ENCODE measurements around the gene TMEM61. TPM values are rescaled to one million over a fixed set of nuclear protein-coding genes. Genes with fewer than 3 reads are reported as not detected.
"Not testable (repeated sequence)": the region's sequence is repeated elsewhere in the genome, so short reads cannot be mapped to it uniquely, and the experiment has no call there.

Gene TMEM61
- total RNA-seq, 1 donor from 2014 or later: not detected

DNA sequence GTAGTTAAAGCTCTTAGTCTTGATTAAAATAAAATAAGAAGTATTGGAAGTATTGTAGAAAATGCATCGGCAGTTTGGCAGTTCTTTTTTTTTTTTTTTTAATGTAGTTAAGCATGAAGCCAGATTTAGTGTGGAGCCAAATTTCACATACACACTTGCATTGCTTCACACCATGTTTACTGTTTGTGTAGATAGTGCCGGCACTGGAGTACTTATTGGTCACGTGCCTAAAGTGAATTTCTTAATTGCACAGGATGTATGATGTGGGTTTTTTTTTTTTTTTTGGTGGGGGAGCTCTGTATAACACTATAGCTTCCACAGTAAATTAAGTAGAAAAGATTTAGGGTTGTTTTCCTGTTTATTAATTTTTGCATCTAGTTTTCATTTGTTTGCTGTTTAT is 21.2 kb upstream of the TMEM61 start:
- TF ChIP-seq, protein P1, sequence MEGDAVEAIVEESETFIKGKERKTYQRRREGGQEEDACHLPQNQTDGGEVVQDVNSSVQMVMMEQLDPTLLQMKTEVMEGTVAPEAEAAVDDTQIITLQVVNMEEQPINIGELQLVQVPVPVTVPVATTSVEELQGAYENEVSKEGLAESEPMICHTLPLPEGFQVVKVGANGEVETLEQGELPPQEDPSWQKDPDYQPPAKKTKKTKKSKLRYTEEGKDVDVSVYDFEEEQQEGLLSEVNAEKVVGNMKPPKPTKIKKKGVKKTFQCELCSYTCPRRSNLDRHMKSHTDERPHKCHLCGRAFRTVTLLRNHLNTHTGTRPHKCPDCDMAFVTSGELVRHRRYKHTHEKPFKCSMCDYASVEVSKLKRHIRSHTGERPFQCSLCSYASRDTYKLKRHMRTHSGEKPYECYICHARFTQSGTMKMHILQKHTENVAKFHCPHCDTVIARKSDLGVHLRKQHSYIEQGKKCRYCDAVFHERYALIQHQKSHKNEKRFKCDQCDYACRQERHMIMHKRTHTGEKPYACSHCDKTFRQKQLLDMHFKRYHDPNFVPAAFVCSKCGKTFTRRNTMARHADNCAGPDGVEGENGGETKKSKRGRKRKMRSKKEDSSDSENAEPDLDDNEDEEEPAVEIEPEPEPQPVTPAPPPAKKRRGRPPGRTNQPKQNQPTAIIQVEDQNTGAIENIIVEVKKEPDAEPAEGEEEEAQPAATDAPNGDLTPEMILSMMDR (IDR thresholded peaks at IDR 0.05): no peak
- Mint-ChIP-seq H3K27ac (no peak overlapping the region), H3K4me3 (no peak overlapping the region), H3K27me3 (peaks cover 6% of the 10 kb centered on the region), H3K36me3 (ENCODE audit: low read depth) (no peaks in the 10 kb centered on the region), H3K4me1 (no peaks in the 10 kb centered on the region), H3K9me3 (peaks cover 13% of the 10 kb centered on the region)
- no peak for ATAC-seq (ENCODE audit: low read depth)
- intact Hi-C loops (cut with micrococcal nuclease): no loop called here
- ChIA-PET CTCF (interaction anchor here (1.4 to 3.4 kb wide), 2 partner anchors 14 kb away, joined by 5 to 12 read pairs; no protein-coding TSS in a partner anchor), POLR2A (no interaction called here)
- DNase-seq: no peak

- DNase-seq (no peak), ATAC-seq (ENCODE audit: low read depth) (no peak)
- no peak overlapping the region for H3K27ac Mint-ChIP-seq
- no peaks in the 10 kb centered on the region for H3K27me3 Mint-ChIP-seq
- TF ChIP-seq, protein P1 (IDR thresholded peaks at IDR 0.05): no peak
- H3K4me3 Mint-ChIP-seq: no peak overlapping the region
- ChIA-PET POLR2A (no interaction called here), CTCF (interaction anchor here (1.3 kb wide), 1 partner anchor 18 kb away, joined by 3 read pairs; no protein-coding TSS in a partner anchor)
- intact Hi-C loops (cut with micrococcal nuclease): no loop called here
- peaks cover 10% of the 10 kb centered on the region for H3K4me1 Mint-ChIP-seq
- no peaks in the 10 kb centered on the region for H3K36me3 Mint-ChIP-seq (ENCODE audit: low read depth)
- H3K9me3 Mint-ChIP-seq: peaks cover 5% of the 10 kb centered on the region
These were observed 17.6 kb upstream of the TMEM61 start for GRCh38 chr1:54962612-54963395.

DNA sequence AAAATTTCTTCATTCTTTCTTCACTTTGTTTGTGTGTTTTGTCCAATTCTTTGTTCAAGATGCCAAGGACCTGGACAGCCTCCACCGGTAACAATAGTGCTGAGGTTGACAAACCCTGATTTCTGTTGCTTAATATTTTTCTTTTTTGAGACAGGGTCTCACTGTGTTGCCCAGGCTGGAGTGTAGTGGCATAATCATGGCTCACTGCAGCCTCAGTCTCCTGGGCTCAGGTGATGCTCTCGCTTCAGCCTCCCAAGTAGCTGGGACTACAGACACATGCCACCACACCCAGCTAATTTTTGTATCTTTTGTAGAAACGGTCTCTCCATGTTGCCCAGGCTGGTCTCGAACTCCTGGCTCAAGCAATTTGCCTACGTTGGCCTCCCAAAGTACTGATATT is 16.6 kb upstream of the TMEM61 start:
- H3K27ac Mint-ChIP-seq: not testable (repeated sequence)

GRCh38 chr1:54965624-54966340 is 14.6 kb upstream of the TMEM61 start:
- Mint-ChIP-seq H3K4me1 (peaks cover 10% of the 10 kb centered on the region), H3K27ac (no peak overlapping the region), H3K27me3 (peaks cover 7% of the 10 kb centered on the region), H3K9me3 (no peaks in the 10 kb centered on the region), H3K4me3 (peak overlapping the region; percentile 40), H3K36me3 (ENCODE audit: low read depth) (no peaks in the 10 kb centered on the region)
- ATAC-seq (ENCODE audit: low read depth): peak; percentile 87
- ChIA-PET POLR2A (no interaction called here), CTCF (interaction anchor here (0.8 to 1.0 kb wide), 2 partner anchors 15 to 20 kb away, joined by 3 to 4 read pairs; no protein-coding TSS in a partner anchor)
- DNase-seq: no peak
- TF ChIP-seq, protein P1 (IDR thresholded peaks at IDR 0.05): no peak
- intact Hi-C loops (cut with micrococcal nuclease): no loop called here

More for the DNA sequence above, 16.6 kb upstream of the TMEM61 start:
- H3K4me3 Mint-ChIP-seq; H3K36me3 Mint-ChIP-seq (ENCODE audit: low read depth); intact Hi-C loops (cut with micrococcal nuclease); DNase-seq; ATAC-seq (ENCODE audit: low read depth); H3K27me3 Mint-ChIP-seq; POLR2A ChIA-PET; CTCF ChIA-PET; H3K9me3 Mint-ChIP-seq: not testable (repeated sequence)
- H3K4me1 Mint-ChIP-seq: peaks cover 10% of the 10 kb centered on the region

DNA sequence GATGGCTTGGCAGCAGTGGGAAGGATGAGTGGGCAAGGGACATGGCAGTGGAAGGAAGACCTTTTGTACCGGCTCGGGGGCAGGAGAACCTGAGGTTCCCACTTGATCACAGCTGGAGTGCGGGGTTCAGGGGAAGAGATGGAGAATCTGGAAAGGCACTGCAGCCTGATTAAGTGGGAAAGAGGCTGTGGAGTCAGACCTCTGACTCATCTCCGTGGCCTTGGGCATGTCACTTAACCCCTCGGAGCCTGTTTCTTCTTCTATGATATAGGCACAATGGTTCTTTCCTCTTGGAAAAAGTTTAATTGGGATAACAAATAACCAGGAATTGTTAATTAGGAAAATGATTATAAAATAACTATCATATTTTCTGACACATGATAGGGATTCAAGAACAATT is 13.1 kb upstream of the TMEM61 start:
- TF ChIP-seq, protein P1 (IDR thresholded peaks at IDR 0.05): no peak
- Mint-ChIP-seq H3K4me3 (no peak overlapping the region), H3K27me3 (peaks cover 7% of the 10 kb centered on the region), H3K9me3 (no peaks in the 10 kb centered on the region), H3K4me1 (peaks cover 15% of the 10 kb centered on the region), H3K36me3 (ENCODE audit: low read depth) (no peaks in the 10 kb centered on the region), H3K27ac (no peak overlapping the region)
- POLR2A ChIA-PET: no interaction called here
- no peak for ATAC-seq (ENCODE audit: low read depth)
- intact Hi-C loops (cut with micrococcal nuclease): no loop called here
- DNase-seq: no peak
- CTCF ChIA-PET: no interaction called here
